Suprapubic skin (tissue), 4 donors: ENCODE data around the gene GK.

Experiments used
- CTCF ChIP-seq, 2 donors: fragments of 200-600 bp in 1 of 2; fragments of 450-650 bp in 1 of 2; sonication (generic) in 1 of 2; IDR thresholded peaks; one replicate each; pipeline ENCODE4 v1.5.1; 2016 to 2019; ENCODE audit warnings: antibody characterized with exemption in 2 of 2, mild to moderate bottlenecking in 1 of 2, moderate library complexity in 1 of 2
- EP300 ChIP-seq: sonication (generic); formaldehyde crosslinking; IDR thresholded peaks from one replicate; pipeline ENCODE4 v1.6.1; 2017; ENCODE audit warnings: antibody characterized with exemption
- POLR2A ChIP-seq, 2 donors: fragments of 450-650 bp; IDR thresholded peaks; one replicate each; pipeline ENCODE4 v1.6.1; 2017; ENCODE audit warnings: antibody characterized with exemption in 2 of 2, mild to moderate bottlenecking in 2 of 2, moderate library complexity in 2 of 2
- POLR2AphosphoS5 ChIP-seq, 3 donors: sonication (generic); formaldehyde crosslinking; IDR thresholded peaks; one replicate each; pipeline ENCODE4 v1.6.1; 2017; ENCODE audit warnings: antibody characterized with exemption in 3 of 3

DNA sequence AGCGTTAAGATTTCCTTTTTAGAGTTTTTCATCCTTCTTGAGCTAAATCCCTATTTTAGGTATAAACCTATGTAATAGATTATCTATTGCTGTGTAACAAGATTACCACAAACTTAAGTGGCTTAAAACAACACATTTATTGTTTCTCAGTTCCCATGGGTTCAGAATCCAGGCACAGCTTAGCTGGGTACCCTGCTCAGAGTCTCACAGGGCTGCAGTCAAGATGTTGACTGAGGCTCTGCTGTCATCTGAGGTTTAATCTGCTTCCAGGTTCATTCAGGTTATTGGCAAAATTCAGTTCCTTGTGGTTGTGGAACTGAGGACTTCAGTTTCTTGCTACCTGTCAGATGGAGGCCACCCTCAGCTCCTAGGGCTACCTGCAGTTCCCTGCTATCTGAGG lies 60.9 kb downstream of the GK start:
- TF ChIP-seq POLR2AphosphoS5 (IDR thresholded peaks at IDR 0.05) (no peak), EP300 (no peak), CTCF (IDR thresholded peaks at IDR 0.05) (no peak), POLR2A (IDR thresholded peaks at IDR 0.05) (no peak)
